GM21737 (cell line): ENCODE data around the gene MCM9.

ENCODE experiments used
- ATAC-seq: cut with Tn5 transposase; IDR thresholded peaks from one replicate; pipeline ENCODE4 v1.9.1; 2021; ENCODE audit warnings: mild to moderate bottlenecking, moderate library complexity; ENCODE audit not compliant: unreplicated experiment

Gene MCM9

DNA sequence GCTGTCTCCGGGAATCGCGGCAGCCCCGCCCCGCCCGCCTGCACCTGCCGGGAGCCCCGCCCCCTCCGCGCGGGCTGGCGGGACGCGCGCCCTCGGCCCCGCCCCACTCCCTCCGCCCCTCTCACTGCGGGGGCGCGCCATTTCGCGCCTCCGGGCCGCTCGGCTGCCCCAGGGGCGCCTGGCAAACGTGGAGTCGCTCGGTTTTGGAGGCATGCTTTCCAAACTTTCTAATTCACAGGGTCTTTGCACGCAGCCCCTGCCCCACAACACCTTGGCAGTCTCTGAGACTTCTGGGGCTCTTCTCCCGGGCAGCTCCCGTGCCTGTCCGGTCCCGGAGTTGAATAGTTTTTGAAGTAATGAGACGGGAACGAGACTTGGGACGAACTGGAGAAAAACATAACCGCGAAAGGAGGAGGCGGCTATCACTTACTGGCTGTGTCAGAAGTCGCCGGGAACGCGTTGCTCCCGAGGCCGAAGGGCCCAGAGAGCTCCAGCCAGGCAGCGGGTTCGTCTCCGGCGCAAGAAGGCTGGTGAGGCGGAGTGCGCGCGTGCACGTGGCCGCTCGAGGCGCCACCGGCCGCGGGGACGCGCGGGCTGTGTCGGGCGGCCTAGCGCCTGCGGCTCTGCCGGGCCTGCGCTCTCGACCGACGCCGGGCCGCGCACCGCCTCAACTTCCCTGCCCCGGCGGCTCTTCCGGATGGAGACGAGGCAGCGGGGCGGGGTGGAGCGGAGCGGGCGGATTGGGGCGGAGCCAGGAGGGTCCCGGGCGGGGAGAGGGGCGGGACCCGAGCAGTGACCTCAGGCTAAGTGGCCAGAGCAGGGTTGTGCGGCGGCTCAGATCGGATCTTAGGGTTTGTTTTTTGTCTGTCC is at the start of gene MCM9:
MCM9 (minus strand) TSS at position 699 of the 870 bp plus-strand sequence. CDS start 3,436 bp downstream, outside the sequence.
- ATAC-seq = peak; percentile 96

DNA sequence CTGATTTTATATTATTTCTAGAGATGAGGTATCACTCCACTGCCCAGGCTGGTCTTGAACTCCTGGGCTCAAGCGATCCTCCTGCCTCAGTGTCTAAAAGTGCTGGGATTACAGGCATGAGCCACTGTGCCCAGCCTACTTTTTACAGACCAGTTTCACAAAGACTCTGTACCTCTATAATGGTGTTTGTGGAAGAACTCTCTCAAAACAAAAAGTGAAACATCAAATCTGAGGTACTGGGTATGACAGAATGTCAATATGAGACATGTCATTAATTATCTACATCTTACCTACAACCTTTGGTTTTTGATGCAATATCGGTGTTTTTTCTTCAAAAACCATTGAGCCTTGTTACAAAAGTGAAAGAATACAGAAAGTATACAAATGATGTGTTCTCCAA is 49.4 kb upstream of the MCM9 start:
- no peak for ATAC-seq

DNA sequence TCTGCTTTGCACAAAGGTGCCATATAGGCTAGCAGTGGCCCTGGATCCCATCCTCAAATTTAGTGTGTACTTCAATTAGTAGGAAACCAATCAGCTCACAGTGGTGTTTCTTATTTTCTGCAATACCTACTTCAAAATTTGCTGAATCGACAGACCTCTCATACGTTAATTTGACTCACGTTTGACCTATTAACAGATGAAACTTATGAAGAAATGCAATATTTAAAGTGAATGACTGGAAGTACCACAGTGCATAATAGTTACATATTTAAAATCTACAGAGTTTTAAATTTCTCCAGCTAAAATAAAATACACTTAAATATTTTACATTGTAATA is 47.6 kb upstream of the MCM9 start:
- ATAC-seq = no peak

DNA sequence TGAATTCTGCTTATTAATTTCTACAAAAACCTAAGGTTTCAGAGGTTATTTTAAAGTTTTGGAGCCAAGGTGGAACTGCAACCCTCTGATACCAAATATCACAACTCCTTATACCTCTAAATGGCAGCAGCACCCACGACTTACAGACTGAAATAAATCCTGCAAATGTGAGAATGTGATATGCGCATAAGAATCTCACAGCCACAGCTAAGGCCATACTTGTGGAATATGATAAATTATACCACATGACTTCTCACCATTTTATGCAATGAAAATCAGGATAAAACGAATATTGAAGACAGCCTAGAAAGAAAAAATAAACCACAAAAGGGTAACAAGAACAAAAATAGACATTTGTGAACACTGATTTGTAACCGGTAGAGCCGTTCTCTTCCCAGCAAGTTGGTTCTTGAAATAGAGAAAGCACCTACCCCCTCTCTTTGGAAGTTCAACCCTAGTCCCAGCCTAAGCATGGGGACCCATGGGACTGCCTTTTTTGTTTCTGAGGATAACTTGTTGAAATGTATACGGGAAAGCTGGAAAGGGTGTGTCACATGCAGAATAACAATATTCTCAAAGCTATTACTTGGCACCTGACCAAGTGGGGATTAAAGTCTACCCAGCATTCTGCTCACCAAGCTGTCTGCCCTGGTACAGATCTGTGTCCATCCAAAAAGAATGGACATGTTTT is 47.1 kb upstream of the MCM9 start:
- no peak for ATAC-seq

DNA sequence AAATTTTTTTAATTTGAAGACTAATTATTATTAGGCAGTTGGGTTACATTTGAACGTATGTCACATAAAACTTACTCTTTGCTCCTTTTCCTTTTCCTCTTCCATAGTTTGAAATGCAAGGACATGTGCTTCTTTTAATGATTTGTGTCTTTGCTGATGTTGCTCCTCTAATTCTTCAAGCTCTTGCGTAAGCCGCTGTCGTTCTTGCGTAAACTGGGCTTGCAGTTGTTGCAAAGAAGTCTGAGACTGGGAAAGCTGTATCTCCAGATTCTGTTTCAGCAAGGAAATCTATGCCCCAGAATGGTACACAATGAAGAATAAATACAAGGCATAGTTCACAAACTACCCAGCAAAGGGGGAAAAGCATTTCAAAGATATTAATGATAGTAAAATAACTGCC is 45.1 kb upstream of the MCM9 start:
- ATAC-seq = no peak

DNA sequence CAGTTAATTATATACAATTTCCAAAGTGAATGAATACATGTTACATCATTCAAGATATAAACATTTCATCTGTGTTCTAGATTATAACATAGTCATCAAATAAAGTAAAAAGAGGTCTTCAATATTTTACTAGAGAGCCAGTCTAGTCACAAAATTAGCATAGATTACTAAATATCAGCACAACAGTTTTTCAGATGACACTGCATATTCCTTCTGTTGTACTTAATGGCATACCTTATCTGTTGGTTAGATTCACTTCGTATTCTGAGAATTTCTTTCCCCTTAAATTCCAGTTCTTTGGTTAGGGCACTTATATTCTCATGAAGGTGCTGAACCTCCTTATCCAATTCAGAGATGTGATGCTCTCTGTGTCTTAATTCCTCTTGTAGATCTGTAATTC is 39.8 kb upstream of the MCM9 start:
- ATAC-seq = no peak

DNA sequence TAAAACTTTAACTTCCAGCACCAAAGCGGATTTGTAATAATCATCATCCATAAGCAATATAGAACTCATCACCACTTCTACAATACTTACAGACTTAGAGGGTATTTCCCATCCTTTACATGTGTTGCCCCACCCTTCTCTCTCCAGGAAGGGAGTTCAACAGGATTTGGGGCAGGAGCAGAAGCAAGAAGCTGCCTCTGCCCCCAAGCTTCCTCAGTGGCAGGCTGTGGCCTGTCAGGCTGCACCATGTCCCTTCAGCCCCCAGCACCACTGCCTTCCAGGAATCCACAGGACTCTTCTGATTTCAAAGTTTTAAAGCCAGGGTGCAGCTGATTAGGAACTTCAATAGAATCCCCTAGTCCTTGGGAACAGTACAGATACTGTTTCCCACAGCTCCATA is 36.7 kb upstream of the MCM9 start:
- no peak for ATAC-seq

DNA sequence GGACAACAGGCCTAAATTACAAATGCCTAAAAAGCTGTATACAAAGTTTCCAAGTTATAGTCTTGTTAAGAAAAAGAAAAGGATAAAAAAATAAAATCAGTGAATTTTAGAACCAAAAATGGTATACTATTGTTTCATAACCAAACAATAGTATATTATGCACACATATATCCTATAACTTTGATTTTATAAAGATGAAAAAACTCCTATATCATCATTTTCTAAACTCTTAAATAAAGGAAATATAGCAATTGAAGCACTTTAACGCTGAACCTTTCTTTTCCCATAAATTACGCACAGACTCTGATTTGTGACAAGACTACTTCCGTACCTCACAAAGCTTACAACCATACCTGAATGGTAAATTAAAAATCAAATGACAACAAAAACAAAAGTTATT is 35.9 kb upstream of the MCM9 start:
- no peak for ATAC-seq

DNA sequence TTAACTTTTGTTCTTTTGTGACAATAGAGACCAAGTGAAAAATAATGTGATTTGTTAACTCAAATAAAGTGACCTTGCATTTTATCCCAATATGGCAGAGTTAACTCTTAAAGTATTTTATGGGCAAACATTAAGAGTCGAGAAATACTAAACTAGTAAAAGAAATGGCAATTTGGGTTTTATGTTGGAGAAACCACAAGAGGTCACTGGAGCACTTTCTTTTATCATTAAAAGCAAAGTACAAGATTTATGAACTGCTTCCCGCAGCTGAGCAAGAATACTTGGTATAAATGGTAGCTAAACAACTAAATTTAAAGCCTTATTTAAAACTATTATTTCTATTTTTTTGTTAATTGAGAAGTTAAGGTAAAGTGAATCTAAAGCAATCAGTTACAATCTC is 33.5 kb upstream of the MCM9 start:
- ATAC-seq = no peak

DNA sequence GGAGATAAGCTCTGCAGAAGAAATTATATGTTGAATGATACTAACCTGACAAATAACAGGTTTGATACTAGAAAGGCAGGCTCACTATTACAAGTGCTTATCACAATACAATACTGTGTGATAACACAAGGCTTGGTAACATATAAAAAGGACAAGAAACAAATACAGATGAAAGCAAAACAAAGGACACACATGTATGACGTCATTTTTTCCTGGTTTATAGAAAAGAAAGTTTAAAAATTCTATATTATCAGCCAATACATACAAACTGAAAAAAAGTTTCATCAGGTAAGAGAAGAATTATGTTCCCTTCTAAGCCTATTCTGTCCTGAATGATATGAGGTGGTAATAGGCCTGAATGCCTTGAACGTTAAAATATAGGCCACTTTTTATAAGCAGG is 32.3 kb upstream of the MCM9 start:
- ATAC-seq = no peak

DNA sequence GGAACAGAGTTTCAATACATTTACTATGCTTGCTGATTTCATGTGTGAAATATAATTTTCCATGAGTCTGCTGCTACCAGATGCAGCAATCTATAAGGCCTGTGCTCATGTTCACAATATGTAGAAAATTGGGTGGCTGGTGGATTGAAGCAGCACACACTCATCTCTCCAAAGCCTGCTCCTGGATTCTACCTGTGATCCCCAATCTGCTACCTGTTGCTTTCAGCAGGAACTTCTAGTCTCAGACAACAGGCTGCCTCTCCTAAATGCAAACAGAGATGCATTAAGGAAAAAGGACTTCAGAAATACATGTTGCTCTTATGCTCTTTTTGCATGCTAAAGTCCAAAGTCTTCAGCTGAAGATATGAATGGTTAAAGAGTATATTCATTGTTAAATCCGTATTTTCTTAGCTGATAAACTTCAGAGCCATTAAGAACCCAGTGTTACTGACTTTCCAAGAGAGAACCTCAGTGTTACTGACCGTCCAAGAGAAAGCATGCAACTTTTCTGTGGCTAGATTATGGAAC is 30.9 kb upstream of the MCM9 start:
- no peak for ATAC-seq

DNA sequence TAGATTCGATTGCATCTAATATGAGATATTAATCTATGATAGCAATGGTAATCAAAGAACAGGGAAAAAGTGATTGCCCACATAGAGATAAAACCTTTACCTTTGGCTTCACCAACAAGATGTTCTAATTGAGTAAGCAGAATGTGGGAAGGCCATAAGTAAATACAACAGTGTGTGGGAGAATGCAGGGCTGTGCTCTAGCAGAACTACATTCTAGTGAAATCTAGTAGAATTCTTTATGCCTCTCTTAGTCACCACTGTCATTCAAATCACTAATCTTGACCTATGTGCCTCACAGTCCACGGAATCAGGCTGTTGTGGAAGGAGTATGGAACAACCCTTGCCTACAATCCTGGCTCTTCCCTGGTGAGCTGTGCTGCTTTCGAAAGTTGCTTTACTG is 30.4 kb upstream of the MCM9 start:
- ATAC-seq = no peak

DNA sequence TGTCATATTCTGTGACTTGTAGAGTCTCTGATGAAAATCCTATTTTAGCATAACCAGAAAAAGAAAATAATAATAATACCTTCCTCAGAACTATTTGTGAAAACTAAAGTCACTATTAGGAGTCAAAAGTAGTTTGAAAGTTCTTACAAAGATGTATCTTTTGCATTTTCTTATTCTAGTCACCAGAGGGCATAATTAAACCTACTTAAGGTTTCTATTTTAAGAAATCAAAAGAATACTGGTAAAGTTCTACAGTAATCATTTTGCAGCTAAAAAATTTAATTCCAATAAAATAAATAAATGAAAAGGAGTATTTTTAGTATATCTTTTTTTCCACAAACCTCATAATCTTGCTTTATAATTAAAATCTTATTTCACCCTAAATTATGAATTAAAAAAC is 28.0 kb upstream of the MCM9 start:
- no peak for ATAC-seq

DNA sequence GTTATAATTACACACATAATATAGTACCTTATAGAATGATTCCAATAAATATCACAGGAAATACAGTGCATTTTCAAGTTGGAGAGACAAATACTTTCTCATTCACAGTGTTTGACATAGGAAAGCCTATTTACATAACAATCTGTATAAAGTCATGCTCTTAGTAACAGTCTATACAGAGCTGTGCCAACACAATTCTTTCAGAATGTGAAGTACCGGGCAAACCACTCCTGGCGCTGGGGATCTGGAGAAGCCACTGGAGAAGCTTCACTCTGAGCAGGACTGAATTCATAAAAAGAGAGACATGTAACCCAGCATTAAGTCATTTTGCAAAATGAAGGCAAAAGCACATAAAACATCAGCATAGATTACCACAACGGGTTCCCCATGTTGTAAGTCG is 24.9 kb upstream of the MCM9 start:
- no peak for ATAC-seq

DNA sequence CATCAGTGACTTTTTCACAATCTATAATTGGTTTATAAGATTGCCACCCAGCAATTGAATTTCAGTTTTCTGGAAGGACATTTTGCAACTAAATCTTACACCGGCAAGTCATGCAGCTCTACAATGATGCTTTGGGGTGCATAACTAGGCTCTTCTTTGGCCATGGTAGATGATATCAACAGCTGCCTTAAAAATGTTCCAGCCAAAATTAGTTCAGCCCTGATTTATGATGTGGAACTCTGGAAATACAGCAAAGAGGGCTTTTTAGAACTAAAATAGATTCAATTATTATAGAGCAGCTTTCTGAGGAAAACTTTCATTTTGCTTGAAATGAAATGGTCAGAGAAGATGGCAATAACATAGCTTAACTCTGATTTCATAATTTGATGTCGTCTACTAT is 18.4 kb upstream of the MCM9 start:
- ATAC-seq = no peak

DNA sequence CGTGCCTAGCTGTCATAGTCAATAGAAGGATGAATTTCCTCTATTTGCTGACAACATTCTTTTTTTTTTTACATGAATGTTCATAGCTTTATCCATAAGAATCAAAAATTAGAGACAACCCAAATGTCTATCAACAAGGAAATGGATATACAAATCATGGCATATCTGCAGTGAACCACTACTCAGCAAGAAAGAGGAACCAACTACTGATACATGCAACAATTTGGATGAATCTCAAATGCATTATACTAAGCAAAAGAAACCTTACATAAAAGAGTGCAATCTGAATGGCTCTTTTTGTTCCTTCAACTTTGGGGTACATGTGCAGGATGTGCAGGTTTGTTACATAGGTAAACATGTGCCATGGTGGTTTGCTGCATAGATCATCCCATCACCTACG is 17.7 kb upstream of the MCM9 start:
- no peak for ATAC-seq

DNA sequence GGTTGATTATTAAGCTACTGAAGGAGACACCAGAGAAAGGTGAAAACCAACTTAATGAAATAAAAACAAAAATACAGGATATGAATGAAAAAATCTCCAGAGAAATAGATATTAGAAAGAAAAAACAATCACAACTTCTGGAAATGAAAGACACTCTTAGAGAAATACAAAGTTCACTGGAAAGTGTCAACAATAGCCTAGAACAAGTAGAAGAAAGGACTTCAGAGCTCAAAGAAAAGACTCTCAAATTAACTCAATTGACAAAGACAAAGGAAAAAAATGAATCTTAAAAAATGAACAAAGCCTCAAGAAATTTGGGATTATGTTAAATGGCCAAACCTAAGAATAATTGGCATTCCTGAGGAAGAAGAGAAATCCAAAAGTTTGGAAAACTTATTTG is 10.3 kb upstream of the MCM9 start:
- ATAC-seq = no peak

DNA sequence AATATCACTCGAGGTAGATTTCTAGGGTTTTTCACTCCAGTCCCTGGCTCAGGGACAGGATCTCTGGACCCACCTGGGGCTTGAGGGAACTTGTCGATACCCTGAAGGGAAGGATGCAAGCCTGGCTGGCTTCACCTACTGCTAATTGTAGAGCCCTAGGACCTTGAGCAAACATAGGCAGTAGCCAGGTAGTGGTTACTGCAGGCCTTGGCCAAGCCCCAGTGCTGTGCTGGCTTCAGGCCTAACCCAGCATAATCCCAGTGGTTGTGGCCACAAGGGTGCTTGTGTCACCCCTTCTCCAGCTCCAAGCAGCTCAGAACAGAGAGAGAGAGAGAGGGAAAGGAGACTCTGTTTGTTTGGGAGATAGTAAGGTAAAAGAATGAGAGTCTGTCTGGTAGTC is 5.8 kb upstream of the MCM9 start:
- no peak for ATAC-seq

DNA sequence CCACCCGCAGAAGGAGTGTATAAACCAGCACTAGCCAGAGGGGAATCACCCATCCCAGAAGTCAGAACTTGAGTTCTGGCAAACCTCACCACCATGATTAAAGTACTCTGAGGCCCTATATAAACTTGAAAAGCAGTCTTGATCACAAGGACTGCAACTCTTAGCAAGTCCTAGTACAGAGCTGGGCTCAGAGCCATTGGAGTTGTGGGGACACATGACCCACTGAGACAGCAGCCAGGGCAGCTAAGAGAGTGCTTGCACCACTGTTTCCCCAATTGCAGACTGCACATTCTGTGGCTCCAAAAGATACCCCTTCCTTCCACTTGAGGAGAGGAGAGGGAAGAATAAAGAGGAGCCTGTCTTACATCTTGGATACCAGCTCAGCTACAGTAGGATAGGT is 4.7 kb upstream of the MCM9 start:
- no peak for ATAC-seq

DNA sequence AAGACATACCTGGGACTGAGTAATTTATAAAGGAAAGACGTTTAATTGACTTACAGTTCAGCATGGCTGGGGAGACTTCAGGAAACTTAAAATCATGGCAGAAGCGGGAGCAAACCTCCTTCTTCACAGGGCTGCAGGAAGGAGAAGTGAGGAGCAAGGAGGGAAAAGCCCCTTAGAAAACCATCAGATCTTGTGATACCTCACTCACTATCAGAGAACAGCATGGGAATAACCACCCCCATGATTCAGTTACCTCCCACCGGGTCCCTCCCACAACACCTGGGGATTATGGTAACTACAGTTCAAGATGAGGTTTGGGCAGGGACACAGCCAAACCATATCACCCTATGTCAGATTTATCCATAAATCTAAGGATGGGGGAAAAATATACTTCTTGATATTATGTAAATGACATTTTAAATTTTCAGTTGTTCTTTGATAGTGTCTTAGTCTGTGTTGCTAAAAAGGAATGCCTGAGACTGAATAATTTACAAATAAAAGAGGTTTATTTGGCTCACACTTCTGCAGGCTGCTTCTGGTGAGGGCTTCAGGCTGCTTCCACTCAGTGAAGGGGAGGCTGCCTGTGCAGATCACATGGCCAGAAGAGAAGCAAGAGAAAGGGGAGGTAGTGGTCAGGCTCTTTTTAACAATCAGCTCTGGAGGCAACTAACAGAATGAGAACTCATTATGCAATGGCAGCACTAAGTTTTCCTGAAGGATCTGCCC is 1.2 kb upstream of the MCM9 start:
- ATAC-seq = no peak

DNA sequence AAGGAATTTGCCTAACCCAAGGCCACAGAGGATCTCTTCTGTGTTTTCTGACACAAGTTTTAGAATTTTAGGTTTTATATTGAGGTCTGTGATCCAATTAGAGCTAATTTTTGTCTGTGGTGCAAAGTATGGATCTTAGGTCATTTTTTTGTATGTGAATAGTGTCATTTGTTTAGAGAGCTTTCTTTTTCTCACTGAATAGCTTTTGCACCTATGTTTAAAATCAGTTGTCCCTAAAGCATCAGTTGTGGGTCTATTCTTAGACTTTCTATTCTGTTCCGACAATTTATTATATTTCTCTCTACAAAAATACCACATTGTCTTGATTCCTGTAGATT is 341 bp upstream of the MCM9 start:
- ATAC-seq = peak; percentile 5
